GM19193 (cell line): Measurements from ENCODE around the gene NIBAN1.

Experiments
- POLR2A ChIP-seq: IDR thresholded peaks from 4 replicates; pipeline ENCODE4 v1.6.1; 2011; ENCODE audit not compliant: insufficient read depth, insufficient read length; ENCODE audit errors: extremely low read depth

Gene NIBAN1

GRCh38 chr1:184974056-184974836 is at the start of gene NIBAN1:
Gene NIBAN1, minus strand, starts transcription at chr1:184974508. Its CDS starts 152 bp downstream, at chr1:184974356.
- TF ChIP-seq POLR2A, result peak; percentile 82

GRCh38 chr1:185017966-185018365 is 43.7 kb upstream of the NIBAN1 start:
- no peak for TF ChIP-seq POLR2A

- TF ChIP-seq POLR2A, result no peak
Measured at GRCh38 chr1:185017338-185017737, 43.0 kb upstream of the NIBAN1 start.

GRCh38 chr1:185016880-185017279 is 42.6 kb upstream of the NIBAN1 start:
- TF ChIP-seq POLR2A, result no peak

GRCh38 chr1:185015631-185016030 is 41.3 kb upstream of the NIBAN1 start:
- TF ChIP-seq POLR2A, result no peak

GRCh38 chr1:185014941-185015340 is 40.6 kb upstream of the NIBAN1 start:
- TF ChIP-seq POLR2A, result no peak

- TF ChIP-seq POLR2A, result no peak
Measured at GRCh38 chr1:185010361-185010760, 36.1 kb upstream of the NIBAN1 start.

GRCh38 chr1:185008838-185009237 is 34.5 kb upstream of the NIBAN1 start:
- no peak for TF ChIP-seq POLR2A

GRCh38 chr1:184994301-184994700 is 20.0 kb upstream of the NIBAN1 start:
- TF ChIP-seq POLR2A, result no peak

GRCh38 chr1:184992271-184992670 is 18.0 kb upstream of the NIBAN1 start:
- no peak for TF ChIP-seq POLR2A

GRCh38 chr1:184990204-184990603 is 15.9 kb upstream of the NIBAN1 start:
- no peak for TF ChIP-seq POLR2A

- no peak for TF ChIP-seq POLR2A
Measured at GRCh38 chr1:184988506-184988905, 14.2 kb upstream of the NIBAN1 start.

GRCh38 chr1:184987696-184988095 is 13.4 kb upstream of the NIBAN1 start:
- TF ChIP-seq POLR2A, result no peak

- no peak for TF ChIP-seq POLR2A
Measured at GRCh38 chr1:184986250-184986649, 11.9 kb upstream of the NIBAN1 start.

- no peak for TF ChIP-seq POLR2A
Measured at GRCh38 chr1:184982002-184982954, 8.0 kb upstream of the NIBAN1 start.
